ENCODE data around the gene STXBP5.

- TF ChIP-seq, protein P1, sequence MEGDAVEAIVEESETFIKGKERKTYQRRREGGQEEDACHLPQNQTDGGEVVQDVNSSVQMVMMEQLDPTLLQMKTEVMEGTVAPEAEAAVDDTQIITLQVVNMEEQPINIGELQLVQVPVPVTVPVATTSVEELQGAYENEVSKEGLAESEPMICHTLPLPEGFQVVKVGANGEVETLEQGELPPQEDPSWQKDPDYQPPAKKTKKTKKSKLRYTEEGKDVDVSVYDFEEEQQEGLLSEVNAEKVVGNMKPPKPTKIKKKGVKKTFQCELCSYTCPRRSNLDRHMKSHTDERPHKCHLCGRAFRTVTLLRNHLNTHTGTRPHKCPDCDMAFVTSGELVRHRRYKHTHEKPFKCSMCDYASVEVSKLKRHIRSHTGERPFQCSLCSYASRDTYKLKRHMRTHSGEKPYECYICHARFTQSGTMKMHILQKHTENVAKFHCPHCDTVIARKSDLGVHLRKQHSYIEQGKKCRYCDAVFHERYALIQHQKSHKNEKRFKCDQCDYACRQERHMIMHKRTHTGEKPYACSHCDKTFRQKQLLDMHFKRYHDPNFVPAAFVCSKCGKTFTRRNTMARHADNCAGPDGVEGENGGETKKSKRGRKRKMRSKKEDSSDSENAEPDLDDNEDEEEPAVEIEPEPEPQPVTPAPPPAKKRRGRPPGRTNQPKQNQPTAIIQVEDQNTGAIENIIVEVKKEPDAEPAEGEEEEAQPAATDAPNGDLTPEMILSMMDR (IDR thresholded peaks at IDR 0.05), result no peak
- no peak for TF ChIP-seq EP300 (IDR thresholded peaks at IDR 0.05)
Measured at GRCh38 chr6:147260091-147260490, 55.9 kb downstream of the STXBP5 start.

All from ovary (tissue), 3 donors.